Pancreas (tissue), 10 donors: ENCODE measurements around the gene BCL7A. TPM values are rescaled to one million over a fixed set of nuclear protein-coding genes. Genes with fewer than 3 reads are reported as not detected.
"Not testable (repeated sequence)": the region's sequence is repeated elsewhere in the genome, so short reads cannot be mapped to it uniquely, and the experiment has no call there.

Experiments used
- ATAC-seq, 4 donors: fragments of 200-7000 bp; cut with Tn5 transposase; one replicate each; pipeline versions ENCODE4 v1.8.0 to v1.9.1; 2020; ENCODE audit warnings: mild to moderate bottlenecking in 4 of 4, moderate library complexity in 4 of 4
- DNase-seq, 6 donors: peaks; one replicate each; pipeline ENCODE4 v3.0.0-alpha.2; 2020
- FAIRE-seq: peaks from 2 replicates; lab custom pipeline; 2012; peaks lifted over from hg19 to GRCh38; lab: Jason Lieb, UNC
- H3K27ac ChIP-seq, 4 donors: fragments of 200-600 bp; sonication (generic); 1 replicate in 3 of 4; 2 replicates in 1 of 4; pipeline versions ENCODE4 v1.5.0 to v1.8.0; 2020
- H3K27me3 ChIP-seq, 4 donors: fragments of 200-600 bp; one replicate each; pipeline ENCODE4 v1.8.0; 2021
- H3K36me3 ChIP-seq, 3 donors: fragments of 200-600 bp; sonication (generic) in 1 of 3; one replicate each; pipeline versions ENCODE4 v1.5.0 to v1.8.0; 2020 to 2021
- H3K4me1 ChIP-seq, 3 donors: fragments of 200-600 bp; one replicate each; pipeline ENCODE4 v1.8.0; 2021
- H3K4me3 ChIP-seq, 4 donors: fragments of 200-600 bp; sonication (generic) in 2 of 4; one replicate each; pipeline versions ENCODE4 v1.5.0 to v1.8.0; 2020 to 2021
- H3K9me3 ChIP-seq, 4 donors: fragments of 200-600 bp; one replicate each; pipeline ENCODE4 v1.8.0; 2021
- CTCF ChIP-seq, 4 donors: fragments of 200-600 bp; sonication (generic) in 3 of 4; IDR thresholded peaks; one replicate each; pipeline versions ENCODE4 v1.5.0 to v1.8.0; 2021; ENCODE audit warnings: antibody characterized with exemption in 4 of 4
- WGBS, 2 donors: extraction: QIAGEN DNeasy Blood & Tissue Kit; methylation state at CpG; one replicate each; pipeline ENCODE4 v1.1.7; 2013; 5-methylcytosine and 5-hydroxymethylcytosine counted together
- intact Hi-C, 3 donors: fragments of 100-400 bp; cut with DNase I; formaldehyde crosslinking; loops; one replicate each; pipeline versions ENCODE4 v1.11.1 to v1.14.2; 2022
- polyA plus RNA-seq, 2 donors: library from polyadenylated mRNA; stranded (reverse); fragments of 200-250 nt; gene quantifications; one replicate each; pipeline ENCODE4 v1.2.3, GENCODE V29; 2013
- total RNA-seq, 6 donors: library from RNA; stranded (reverse); fragmentation: NEBNext Ultra II Directional in 4 of 6; extraction: Animal tissue kit (Norgen Biotek cat#: 25700) in 4 of 6; gene quantifications; one replicate each; pipeline versions ENCODE4 v1.2.1 to v1.2.4, GENCODE V29; 2021 to 2023
- donor health status: healthy with polysubstance abuse.
- donor health status: DM: no; HTN: no; CAD: no; lungs with moderate emphysema.
- donor health status: DM: no; HTN: no; CAD: no.
- donor health status: control.
- donor health status: control.
- donor health status: Bipolar disorder and iron deficiency.
- donor health status: DM: yes; HTN: yes; CAD: no.
- donor health status: DM: no; HTN: no; CAD: no.
- donor health status: DM: no; HTN: no; CAD: no.
- donor health status: DM: yes; HTN: yes; CAD: no.

BCL7A gene
- total and polyA plus RNA-seq, 8 donors = 6.9 to 13.4 (median 9.0) TPM

GRCh38 chr12:122051231-122051876, 29.7 kb downstream of the BCL7A start:
- H3K4me3 ChIP-seq = no peak overlapping the region
- H3K4me1 ChIP-seq = peaks cover 10 to 22% (median 16%) of the 10 kb centered on the region in 3 donors
- H3K9me3 ChIP-seq = no peaks in the 10 kb centered on the region
- H3K27ac ChIP-seq = peak overlapping the region; percentile 49 to 86 (median 72)
- no peak for FAIRE-seq
- intact Hi-C loops = loop anchor here in 2 of 3 donors (5.0 to 10.0 kb wide), 2 partner anchors 71 to 133 kb away; partner anchors contain the start of gene LRRC43 (in 1 of the 2)
- no peak for TF ChIP-seq CTCF (IDR thresholded peaks at IDR 0.05)
- H3K36me3 ChIP-seq = peaks cover 0 to 13% (median 0%) of the 10 kb centered on the region in 3 donors
- peak in 5 of 6 donors; percentile 50 to 73 (median 69) for DNase-seq
- ATAC-seq = peak; percentile 64 to 76 (median 70)
- no peaks in the 10 kb centered on the region for H3K27me3 ChIP-seq
- WGBS, 2 donors = 9 to 11% methylated on average over 14 of the region's 14 CpGs

GRCh38 chr12:122052285-122052684, 30.6 kb downstream of the BCL7A start:
- WGBS, 2 donors = 56 to 62% methylated on average over 2 of the region's 2 CpGs
- FAIRE-seq (no peak), ATAC-seq (peak; percentile 10 to 46 (median 29)), DNase-seq (no peak)
- Histone ChIP-seq H3K36me3 (peaks cover 0 to 7% (median 0%) of the 10 kb centered on the region in 3 donors), H3K27me3 (no peaks in the 10 kb centered on the region), H3K4me1 (peaks cover 10 to 22% (median 16%) of the 10 kb centered on the region in 3 donors), H3K27ac (peak overlapping the region in 2 of 4 donors; percentile 85 to 86), H3K9me3 (no peaks in the 10 kb centered on the region), H3K4me3 (no peak overlapping the region)
- intact Hi-C loops = loop anchor here in 2 of 3 donors (5.0 to 10.0 kb wide), 2 partner anchors 70 to 133 kb away; partner anchors contain the start of gene LRRC43 (in 1 of the 2)
- no peak for TF ChIP-seq CTCF (IDR thresholded peaks at IDR 0.05)

GRCh38 chr12:122054842-122055520, 33.3 kb downstream of the BCL7A start:
- intact Hi-C loops = loop anchor here (5.0 to 10.0 kb wide), 3 partner anchors 67 to 147 kb away; partner anchors contain the start of genes B3GNT4 (in 1 of the 3) and LRRC43 (in 1 of the 3)
- ATAC-seq = no peak

GRCh38 chr12:122056406-122056805, 34.7 kb downstream of the BCL7A start:
- not testable (repeated sequence) for FAIRE-seq, H3K27ac ChIP-seq, H3K27me3 ChIP-seq, DNase-seq, H3K4me3 ChIP-seq, H3K9me3 ChIP-seq, ATAC-seq
- peaks cover 6 to 15% (median 9%) of the 10 kb centered on the region in 3 donors for H3K4me1 ChIP-seq
- 91 to 95% methylated on average over 7 of the region's 7 CpGs for WGBS, 2 donors
- intact Hi-C loops = loop anchor here in 2 of 3 donors (2.0 to 10.0 kb wide), 4 partner anchors 66 to 146 kb away; partner anchors contain the start of genes B3GNT4 (in 1 of the 2) and LRRC43 (in 1 of the 2)
- H3K36me3 ChIP-seq = peaks cover 0 to 24% (median 6%) of the 10 kb centered on the region in 3 donors

More at GRCh38 chr12:122054842-122055520, 33.3 kb downstream of the BCL7A start:
- no peak for TF ChIP-seq CTCF (IDR thresholded peaks at IDR 0.05)
- no peaks in the 10 kb centered on the region for H3K9me3 ChIP-seq
- H3K4me3 ChIP-seq = no peak overlapping the region
- no peaks in the 10 kb centered on the region for H3K27me3 ChIP-seq
- H3K27ac ChIP-seq = no peak overlapping the region
- H3K4me1 ChIP-seq = peaks cover 10 to 22% (median 16%) of the 10 kb centered on the region in 3 donors
- peaks cover 0 to 20% (median 6%) of the 10 kb centered on the region in 3 donors for H3K36me3 ChIP-seq
- 84 to 87% methylated on average over 27 of the region's 27 CpGs for WGBS, 2 donors
- DNase-seq (no peak), FAIRE-seq (no peak)
